Measurements from ENCODE around the gene CRPPA.

- TF ChIP-seq CTCF (IDR thresholded peaks at IDR 0.05) = no peak
- TF ChIP-seq POLR2A (IDR thresholded peaks at IDR 0.05) = no peak
Observed at GRCh38 chr7:16463949-16464715, 42.8 kb upstream of the CRPPA start.
